C1 segment of cervical spinal cord (tissue), 14 donors: ENCODE measurements around the gene PDE6B.
"Not testable (repeated sequence)": the region's sequence is repeated elsewhere in the genome, so short reads cannot be mapped to it uniquely, and the experiment has no call there.

Experiments used
- DNase-seq, 14 donors: peaks; one replicate each; lab custom pipeline; 2025; lab: John Stamatoyannopoulos, UW

Gene PDE6B

GRCh38 chr4:622071-622995 lies 3.0 kb upstream of the PDE6B start:
- DNase-seq = no peak

- no peak for DNase-seq
Observed at GRCh38 chr4:622996-623913, 2.1 kb upstream of the PDE6B start.

- DNase-seq = no peak
Observed at GRCh38 chr4:623914-624566, 1.3 kb upstream of the PDE6B start.

- DNase-seq = no peak
Observed at GRCh38 chr4:625631-626161, 323 bp downstream of the PDE6B start.

GRCh38 chr4:626201-627091 lies 1.1 kb downstream of the PDE6B start:
- no peak for DNase-seq

- no peak for DNase-seq
Observed at GRCh38 chr4:627347-628125, 2.2 kb downstream of the PDE6B start.

GRCh38 chr4:628311-628741 lies 3.0 kb downstream of the PDE6B start:
- no peak for DNase-seq

GRCh38 chr4:628821-629635 lies 3.7 kb downstream of the PDE6B start:
- no peak for DNase-seq

GRCh38 chr4:629636-629914 lies 4.2 kb downstream of the PDE6B start:
- DNase-seq = no peak

- DNase-seq = no peak
Observed at GRCh38 chr4:629915-630641, 4.7 kb downstream of the PDE6B start.

GRCh38 chr4:630656-631055 lies 5.3 kb downstream of the PDE6B start:
- DNase-seq = no peak

- DNase-seq = no peak
Observed at GRCh38 chr4:632196-632790, 6.9 kb downstream of the PDE6B start.

GRCh38 chr4:632926-633325 lies 7.6 kb downstream of the PDE6B start:
- no peak for DNase-seq

GRCh38 chr4:633406-633805 lies 8.0 kb downstream of the PDE6B start:
- no peak for DNase-seq

- DNase-seq = no peak
Observed at GRCh38 chr4:633976-634598, 8.7 kb downstream of the PDE6B start.

- no peak for DNase-seq
Observed at GRCh38 chr4:634599-634985, 9.2 kb downstream of the PDE6B start.

- not testable (repeated sequence) for DNase-seq
Observed at GRCh38 chr4:635066-635835, 9.9 kb downstream of the PDE6B start.
